Gastroesophageal sphincter (tissue), 4 donors: Measurements from ENCODE around the gene ATG7. TPM values are rescaled to one million over a fixed set of nuclear protein-coding genes. Genes with fewer than 3 reads are reported as not detected.

ENCODE experiments used
- ATAC-seq: fragments of 150-250 bp; one replicate; pipeline ENCODE4 v1.9.1; 2016; ENCODE audit warnings: mild to moderate bottlenecking, moderate library complexity
- H3K27ac ChIP-seq, 4 donors: fragments of 200-600 bp; sonication (generic) in 3 of 4; 1 replicate in 3 of 4; 2 replicates in 1 of 4; pipeline ENCODE4 v1.5.1; 2016 to 2019
- H3K27me3 ChIP-seq: fragments of 200-600 bp; sonication (generic); one replicate; pipeline ENCODE4 v1.5.1; 2019
- H3K36me3 ChIP-seq, 2 donors: fragments of 200-600 bp; sonication (generic); one replicate each; pipeline ENCODE4 v1.5.1; 2019; ENCODE audit warnings: control low read depth in 1 of 2
- H3K4me1 ChIP-seq, 3 donors: fragments of 200-600 bp; sonication (generic); 1 replicate in 2 of 3; 2 replicates in 1 of 3; pipeline ENCODE4 v1.5.1; 2016 to 2019; ENCODE audit warnings: control low read depth in 2 of 3
- H3K4me3 ChIP-seq, 2 donors: fragments of 200-600 bp; sonication (generic); one replicate each; pipeline ENCODE4 v1.5.1; 2019; ENCODE audit warnings: mild to moderate bottlenecking in 1 of 2, moderate library complexity in 1 of 2
- H3K9me3 ChIP-seq, 3 donors: fragments of 200-600 bp; sonication (generic); one replicate each; pipeline ENCODE4 v1.5.1; 2017 to 2019; ENCODE audit warnings: control low read depth in 2 of 3
- CTCF ChIP-seq, 4 experiments: fragments of 200-600 bp in 2 of 4; fragments of 450-650 bp in 2 of 4; sonication (generic) in 1 of 4; IDR thresholded peaks; one replicate each; pipeline ENCODE4 v1.5.1; 2017 to 2019; ENCODE audit warnings: antibody characterized with exemption in 4 of 4, mild to moderate bottlenecking in 2 of 4, moderate library complexity in 2 of 4
- EP300 ChIP-seq: sonication (generic); formaldehyde crosslinking; IDR thresholded peaks from one replicate; pipeline ENCODE4 v1.6.1; 2017; ENCODE audit warnings: antibody characterized with exemption, mild to moderate bottlenecking
- POLR2A ChIP-seq, 2 donors: fragments of 450-650 bp; IDR thresholded peaks; one replicate each; pipeline ENCODE4 v1.6.1; 2017; ENCODE audit warnings: antibody characterized with exemption in 2 of 2, mild to moderate bottlenecking in 2 of 2, moderate library complexity in 1 of 2
- POLR2AphosphoS5 ChIP-seq: sonication (generic); formaldehyde crosslinking; IDR thresholded peaks from one replicate; pipeline ENCODE4 v1.6.1; 2017; ENCODE audit warnings: antibody characterized with exemption
- WGBS, 2 donors: methylation state at CpG; one replicate each; pipeline ENCODE4 v1.1.5; 2018; ENCODE audit warnings: low coverage in 1 of 2; 5-methylcytosine and 5-hydroxymethylcytosine counted together
- total RNA-seq, 4 donors: library from RNA; depleted of rRNA; stranded (reverse); fragments of >200 nt; gene quantifications; one replicate each; pipeline ENCODE4 v1.1.0, GENCODE V29; 2016

The ATG7 gene
- total RNA-seq, 4 donors from 2014 or later, result 28.3 to 64.9 (median 36.5) TPM

- no peak for TF ChIP-seq POLR2A (IDR thresholded peaks at IDR 0.05)
- TF ChIP-seq POLR2AphosphoS5, result no peak
- TF ChIP-seq CTCF (IDR thresholded peaks at IDR 0.05), result no peak
- no peak for TF ChIP-seq EP300
- ATAC-seq, result no peak
- H3K9me3 ChIP-seq, result no peaks in the 10 kb centered on the region
- H3K36me3 ChIP-seq, result peaks cover 0 to 13% of the 10 kb centered on the region in 2 donors
- WGBS, 2 donors, result 75% methylated on average over 5 of the region's 10 CpGs; no CpG with 5 or more reads in 1 of the 2 donors
- H3K27ac ChIP-seq, result no peak overlapping the region
- no peak overlapping the region for H3K4me3 ChIP-seq
- peaks cover 0 to 50% (median 12%) of the 10 kb centered on the region in 3 donors for H3K4me1 ChIP-seq
- no peaks in the 10 kb centered on the region for H3K27me3 ChIP-seq
Observed at GRCh38 chr3:11575677-11576076, 303.5 kb downstream of the ATG7 start.

- Histone ChIP-seq H3K9me3 (no peaks in the 10 kb centered on the region), H3K4me1 (peaks cover 3 to 50% (median 12%) of the 10 kb centered on the region in 3 donors), H3K27ac (peak overlapping the region in 2 of 4 donors; percentile 8 to 33), H3K4me3 (no peak overlapping the region), H3K27me3 (no peaks in the 10 kb centered on the region), H3K36me3 (peaks cover 0 to 13% of the 10 kb centered on the region in 2 donors)
- peak; percentile 21 for ATAC-seq
- WGBS, 2 donors, result 13 to 40% methylated on average over 3 of the region's 9 CpGs
- TF ChIP-seq CTCF (IDR thresholded peaks at IDR 0.05), result no peak
- no peak for TF ChIP-seq POLR2AphosphoS5
- no peak for TF ChIP-seq EP300
Observed at GRCh38 chr3:11576453-11576852, 304.3 kb downstream of the ATG7 start.

GRCh38 chr3:11578169-11578568 is 306.0 kb downstream of the ATG7 start:
- ATAC-seq, result no peak
- WGBS, 2 donors, result 53 to 100% methylated on average over 2 to 3 of the region's 8 CpGs

GRCh38 chr3:11580645-11581044 is 308.4 kb downstream of the ATG7 start:
- Histone ChIP-seq H3K4me1 (peaks cover 12 to 81% (median 40%) of the 10 kb centered on the region in 3 donors), H3K27me3 (no peaks in the 10 kb centered on the region), H3K36me3 (no peaks in the 10 kb centered on the region), H3K4me3 (no peak overlapping the region), H3K9me3 (no peaks in the 10 kb centered on the region), H3K27ac (peak overlapping the region in 2 of 4 donors; percentile 68 to 77)
- 69 to 74% methylated on average over 2 of the region's 2 CpGs for WGBS, 2 donors
- ATAC-seq, result no peak
- no peak for TF ChIP-seq EP300
- no peak for TF ChIP-seq CTCF (IDR thresholded peaks at IDR 0.05)
- no peak for TF ChIP-seq POLR2A (IDR thresholded peaks at IDR 0.05)
- no peak for TF ChIP-seq POLR2AphosphoS5

More at GRCh38 chr3:11578169-11578568, 306.0 kb downstream of the ATG7 start:
- Histone ChIP-seq H3K27me3 (no peaks in the 10 kb centered on the region), H3K9me3 (no peaks in the 10 kb centered on the region), H3K4me3 (no peak overlapping the region), H3K27ac (no peak overlapping the region), H3K4me1 (peaks cover 12 to 67% (median 27%) of the 10 kb centered on the region in 3 donors), H3K36me3 (peaks cover 0 to 13% of the 10 kb centered on the region in 2 donors)
- TF ChIP-seq POLR2AphosphoS5 (no peak), EP300 (no peak), POLR2A (IDR thresholded peaks at IDR 0.05) (no peak), CTCF (IDR thresholded peaks at IDR 0.05) (no peak)
